Fibroblast of skin of back (primary cell): Measurements from ENCODE around the gene CLSTN1.

Source experiments
- DNase-seq: peaks from one replicate; pipeline ENCODE4 v3.0.0-alpha.2; 2013

The CLSTN1 gene

DNA sequence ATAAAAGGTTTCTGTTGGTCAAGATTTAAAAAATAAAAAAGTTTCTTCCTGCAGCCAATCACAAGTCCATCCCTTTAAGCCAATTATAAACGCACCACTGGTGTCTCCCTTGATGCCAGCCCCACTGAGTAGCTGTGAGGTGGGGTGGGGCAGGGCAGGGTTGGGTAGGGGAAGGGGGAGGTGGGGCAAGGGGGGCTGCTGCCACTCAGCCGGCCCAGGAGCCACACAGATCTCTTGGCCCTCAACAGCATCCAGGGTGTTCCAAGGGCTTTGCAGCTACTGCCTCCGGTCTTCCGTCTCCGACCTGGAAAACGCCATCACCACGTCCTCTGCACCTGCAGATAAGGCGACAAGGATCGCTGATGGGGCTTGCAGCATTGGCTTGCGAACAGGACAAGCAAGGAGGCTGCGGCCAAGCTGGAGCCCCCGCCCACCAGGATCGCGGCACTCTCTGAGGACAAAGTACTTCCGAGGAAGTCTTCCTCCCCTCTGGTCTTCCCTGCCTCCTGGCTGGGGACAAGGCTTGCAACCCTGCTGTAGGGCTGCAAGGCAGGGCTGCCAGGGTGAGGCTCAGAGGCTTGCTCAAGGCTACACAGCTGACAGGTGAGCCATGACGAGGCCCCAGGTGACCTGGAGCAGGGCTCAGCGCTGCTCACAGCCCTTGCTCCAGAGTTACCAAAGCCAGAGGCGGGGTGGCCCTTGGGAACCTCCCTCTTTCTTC lies 26.8 kb upstream of the CLSTN1 start:
- DNase-seq = no peak

DNA sequence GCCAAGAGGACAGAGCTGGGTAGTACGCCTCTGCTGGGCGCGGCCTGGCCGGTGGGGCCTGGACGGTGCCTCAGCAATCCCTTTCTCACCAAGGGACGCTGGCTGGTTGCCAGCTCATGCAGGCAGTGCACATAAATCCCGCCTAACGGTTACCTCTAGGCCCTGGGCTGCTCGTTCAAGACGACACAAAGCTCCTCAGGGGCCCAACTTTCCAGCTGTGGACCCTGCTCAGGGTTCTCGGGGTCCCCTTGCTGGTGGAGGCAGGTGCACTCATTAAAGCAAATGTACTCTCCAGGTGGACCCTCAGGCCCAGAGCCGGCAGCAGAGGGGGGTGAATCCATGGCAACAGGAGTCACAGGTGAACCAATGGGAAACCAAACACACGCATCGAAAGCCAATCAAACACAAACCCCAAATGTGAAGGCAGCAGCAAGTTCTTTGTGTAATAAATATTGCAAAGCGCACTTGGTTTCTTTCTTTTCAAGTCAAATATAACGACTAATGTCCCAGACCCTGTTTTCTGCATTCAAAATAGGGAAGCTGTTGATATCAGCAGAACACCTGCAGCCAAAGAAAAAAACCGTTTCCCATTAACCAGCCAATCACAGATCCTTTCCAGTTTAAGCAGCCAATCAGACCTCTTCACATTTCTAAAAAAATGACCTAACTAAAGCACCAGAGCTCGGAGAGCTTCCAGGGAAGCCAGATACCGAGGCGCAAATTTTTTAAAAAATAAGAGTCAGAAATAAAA lies 26.1 kb upstream of the CLSTN1 start:
- no peak for DNase-seq

DNA sequence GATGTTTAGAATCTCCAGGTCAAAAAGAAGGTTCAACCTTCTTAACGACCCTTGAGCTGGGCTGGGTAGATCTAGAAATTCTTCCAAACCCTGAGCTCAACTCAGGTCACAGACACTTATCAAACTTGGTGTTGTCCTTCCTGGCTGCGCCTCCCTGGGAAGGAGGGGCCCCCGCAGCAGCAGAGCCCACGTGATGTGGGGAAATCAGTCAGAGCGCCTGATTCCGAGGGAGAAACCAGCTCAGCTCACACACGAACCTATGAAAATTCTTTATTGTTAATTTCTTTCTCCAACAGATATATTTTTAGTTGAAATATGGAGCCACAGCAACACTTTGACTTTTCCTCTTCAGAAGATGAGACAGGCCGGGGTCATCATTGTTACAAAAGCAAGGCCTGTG lies 24.3 kb upstream of the CLSTN1 start:
- DNase-seq = no peak

DNA sequence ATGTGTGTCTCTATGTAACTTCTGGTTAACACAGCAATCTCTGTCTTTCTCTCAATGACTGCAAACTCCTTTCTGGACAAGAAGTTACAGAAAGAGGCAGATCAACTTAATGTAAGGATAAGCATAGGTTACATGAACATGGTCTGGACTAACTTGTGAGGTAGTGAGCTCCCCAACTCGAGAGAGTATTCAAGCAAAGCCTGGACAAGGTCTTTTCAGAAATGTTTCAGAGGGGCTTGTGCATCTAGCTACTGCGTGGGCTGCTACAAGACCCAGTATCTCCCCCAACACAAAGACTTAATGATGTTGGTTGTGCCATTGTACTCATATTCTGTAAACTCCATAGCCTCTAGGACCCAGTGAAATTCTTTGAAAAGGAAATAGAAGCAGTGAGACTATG lies 23.5 kb upstream of the CLSTN1 start:
- no peak for DNase-seq

DNA sequence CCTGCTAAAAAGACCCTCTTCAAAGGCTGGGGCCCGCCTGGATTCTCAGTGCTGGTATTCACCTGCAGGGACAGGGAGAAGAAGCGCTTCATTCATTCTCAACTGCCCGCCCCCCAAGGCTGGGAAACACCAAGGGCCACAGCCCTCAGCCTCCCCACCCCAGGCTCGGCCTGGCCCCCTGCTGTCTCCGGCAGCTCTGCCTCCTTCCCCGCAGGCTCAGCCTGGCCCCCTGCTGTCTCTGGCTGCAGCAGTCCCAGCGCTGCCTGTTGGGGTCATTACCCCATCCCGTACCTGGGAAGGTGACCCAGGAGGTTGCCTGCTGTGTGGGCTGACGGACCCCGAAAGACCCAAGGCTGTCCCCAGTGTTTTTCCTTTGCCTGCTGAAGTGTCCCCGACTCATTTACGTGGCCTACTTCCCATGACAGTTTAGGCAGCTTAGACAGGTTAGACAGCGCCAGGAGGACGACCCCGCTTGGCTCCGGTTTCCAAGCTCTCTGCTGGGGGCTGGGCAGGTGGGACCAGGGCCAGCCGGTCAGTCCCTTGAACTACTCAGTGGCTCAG lies 22.9 kb upstream of the CLSTN1 start:
- DNase-seq = no peak

DNA sequence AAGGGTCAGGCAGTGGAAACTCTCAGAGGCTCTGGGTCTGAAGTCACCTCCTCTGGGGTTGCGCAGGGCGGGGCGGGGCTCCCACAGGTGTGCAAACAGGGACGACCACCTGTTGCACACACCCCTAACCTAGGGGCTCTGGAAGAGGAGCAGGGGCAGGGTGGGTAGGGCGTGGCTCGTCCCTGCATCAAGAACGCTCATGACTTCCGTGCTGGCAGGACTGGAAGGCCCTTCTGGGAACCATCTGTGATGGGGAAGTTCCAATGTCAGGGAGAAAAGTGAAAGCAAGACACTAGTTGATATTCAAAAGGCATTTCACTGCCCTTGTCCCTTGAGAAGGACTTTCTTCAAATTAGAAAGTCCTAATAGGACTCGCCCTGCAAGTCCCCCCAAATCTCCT lies 22.1 kb upstream of the CLSTN1 start:
- DNase-seq = no peak

DNA sequence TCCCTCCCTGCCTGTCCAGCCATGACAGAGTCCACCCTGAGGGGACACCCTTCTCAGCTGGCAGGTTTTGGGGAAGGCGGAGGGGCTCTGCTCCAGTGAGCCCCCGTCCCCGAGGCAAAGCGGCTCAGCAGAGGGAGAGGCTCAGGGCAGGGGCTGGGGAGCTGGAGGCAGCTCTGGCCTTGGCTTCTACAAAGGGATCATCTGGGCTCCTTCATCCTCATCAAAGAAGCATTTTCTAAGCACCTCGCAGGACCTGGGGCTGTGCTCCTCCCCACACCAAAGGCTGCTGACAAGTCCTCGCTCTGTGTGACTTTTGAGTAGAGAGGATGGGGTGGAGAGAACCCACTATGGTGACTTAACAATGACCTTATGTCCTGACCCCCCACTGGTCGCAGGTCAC lies 21.0 kb upstream of the CLSTN1 start:
- DNase-seq = no peak

DNA sequence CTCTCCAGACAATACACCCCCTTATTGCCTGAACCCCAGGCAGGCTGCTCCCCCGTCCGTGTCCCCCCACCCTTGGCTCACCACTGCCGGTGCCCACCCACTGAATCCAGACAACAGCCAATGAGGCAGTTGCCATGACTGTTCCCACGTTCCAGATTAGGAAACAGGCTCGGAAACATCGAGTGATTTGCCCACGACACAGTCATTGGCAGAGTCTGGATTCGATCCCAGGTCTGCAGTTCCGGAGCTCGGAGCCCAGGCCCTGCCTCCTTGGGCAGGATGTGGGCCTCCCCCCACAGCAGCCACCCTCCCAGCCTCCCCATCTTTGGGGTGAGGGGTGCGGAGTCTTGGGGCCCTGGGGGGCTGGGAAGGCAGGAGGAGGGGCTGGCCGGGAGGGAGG lies 20.3 kb upstream of the CLSTN1 start:
- DNase-seq = no peak

DNA sequence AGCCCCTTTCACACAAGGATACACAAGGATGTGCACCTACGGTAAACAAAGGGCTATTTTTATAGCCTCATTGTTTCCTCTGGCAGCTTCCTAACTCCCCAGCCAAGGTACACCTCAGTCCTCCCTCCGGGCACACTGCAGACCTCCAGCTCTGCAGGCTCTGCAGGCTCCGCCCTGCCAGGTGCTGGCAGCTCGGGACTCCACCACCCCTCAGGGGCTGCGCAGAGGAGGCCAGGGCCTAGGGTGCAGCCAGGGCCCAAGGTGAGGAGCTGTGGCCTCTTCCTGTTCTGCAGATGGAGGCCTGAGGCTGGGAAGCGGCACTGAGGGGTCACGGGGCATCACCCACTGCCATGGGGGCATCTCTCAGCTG lies 19.8 kb upstream of the CLSTN1 start:
- no peak for DNase-seq

DNA sequence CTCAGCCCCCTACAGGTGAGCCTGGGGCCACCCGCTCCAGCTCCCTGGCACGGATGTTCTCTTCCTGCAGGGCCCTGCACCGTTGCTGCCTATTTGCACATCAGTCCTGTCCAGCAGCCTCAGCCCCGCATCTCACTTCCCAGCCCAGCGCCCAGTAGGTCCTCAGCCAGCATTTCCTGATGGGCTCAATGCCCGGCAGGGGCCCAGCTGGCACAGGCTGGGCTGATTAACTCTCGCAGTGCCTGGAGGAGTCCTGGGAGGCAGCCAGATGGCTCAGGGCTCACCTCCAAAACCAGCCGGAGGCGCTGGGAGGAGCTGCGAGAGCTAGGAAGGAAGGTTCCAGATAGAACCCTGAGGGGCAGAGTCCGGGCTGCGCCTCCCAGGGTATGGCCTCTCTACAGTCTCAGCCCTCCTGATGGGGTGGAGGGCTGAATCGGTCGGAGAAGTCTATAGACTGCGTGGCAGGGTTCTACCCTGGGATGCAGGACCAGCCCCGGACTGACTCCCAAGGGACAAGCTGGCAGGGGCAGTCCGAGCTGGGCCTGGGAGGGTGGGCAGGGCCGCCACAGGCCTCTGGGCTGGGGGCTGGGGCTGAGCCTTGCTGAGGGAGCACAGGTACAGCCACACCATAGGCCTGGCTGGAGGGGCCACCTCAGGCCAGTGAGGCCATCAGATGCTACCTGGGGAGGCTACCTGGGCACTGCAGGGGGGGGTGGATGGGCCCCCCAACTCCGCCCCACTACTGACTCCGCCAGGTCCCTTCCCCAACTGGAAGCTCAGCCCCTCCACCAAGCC lies 19.2 kb upstream of the CLSTN1 start:
- no peak for DNase-seq

DNA sequence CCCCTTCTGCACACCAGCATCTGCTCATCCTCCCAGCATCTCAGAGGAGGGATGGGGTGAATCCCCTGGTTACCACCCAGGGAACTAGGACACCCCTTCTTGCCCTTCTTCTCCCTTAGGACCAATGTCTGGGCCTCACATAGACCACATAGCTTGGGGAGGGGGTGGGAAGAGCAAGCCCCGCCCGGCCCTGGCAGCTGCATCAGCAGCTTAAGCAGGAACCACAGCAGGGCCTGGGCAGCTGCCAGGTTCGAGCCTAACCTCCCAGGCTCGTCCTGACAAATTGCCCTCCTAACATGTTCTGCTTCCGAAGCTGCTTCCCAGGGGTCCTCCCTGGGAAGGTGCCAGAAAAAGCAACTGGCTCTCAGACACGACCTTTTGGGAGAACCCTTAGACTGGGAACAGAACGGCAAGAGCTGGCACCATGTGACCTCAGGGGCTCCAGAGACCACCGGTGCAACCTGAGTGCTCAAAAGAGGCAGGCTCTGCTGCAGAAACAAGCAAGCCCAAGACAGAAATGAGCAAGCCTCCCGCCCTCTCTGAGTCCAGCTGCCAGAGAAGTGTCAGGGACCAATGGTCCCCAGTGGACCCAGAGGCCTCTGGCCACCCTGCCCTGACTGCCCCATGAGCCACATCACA lies 18.4 kb upstream of the CLSTN1 start:
- DNase-seq = no peak

DNA sequence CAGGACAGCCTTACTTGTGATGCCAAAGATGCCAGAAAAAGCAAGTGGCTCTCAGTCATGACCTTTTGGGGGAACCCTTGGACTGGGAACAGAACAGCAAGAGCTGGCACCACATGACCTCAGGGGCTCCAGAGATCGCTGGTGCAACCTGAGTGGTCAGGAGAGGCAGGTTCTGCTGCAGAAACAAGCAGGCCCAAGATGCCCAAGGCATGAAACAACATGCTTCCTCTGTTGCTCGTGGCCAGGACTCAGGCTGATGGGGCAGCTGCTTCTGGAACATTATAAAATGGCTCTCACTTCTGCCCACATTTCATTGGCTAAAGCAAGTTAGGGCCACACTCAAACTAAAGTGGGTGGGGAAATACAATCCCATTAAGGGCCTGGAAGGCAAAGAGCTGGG lies 17.7 kb upstream of the CLSTN1 start:
- DNase-seq = no peak

DNA sequence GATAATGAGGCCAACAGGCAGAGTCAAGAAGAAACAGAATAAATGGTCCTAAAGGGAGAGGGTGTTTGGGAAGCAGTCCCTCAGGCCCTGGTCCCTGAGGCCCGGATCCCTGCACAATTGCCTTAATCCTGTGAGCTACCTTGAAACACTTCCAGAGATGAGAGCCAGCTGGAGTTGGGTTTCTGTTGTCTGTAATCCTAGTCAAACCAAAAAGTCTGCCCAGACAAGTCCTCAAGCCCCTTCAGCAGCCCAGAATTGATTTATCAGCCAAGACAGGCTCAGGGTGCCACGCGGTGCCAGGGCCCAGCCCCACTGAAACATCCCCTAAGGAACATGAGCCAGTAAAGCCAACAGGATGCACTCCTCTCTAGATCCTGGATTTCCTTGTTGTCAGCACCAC lies 16.4 kb upstream of the CLSTN1 start:
- DNase-seq = no peak

DNA sequence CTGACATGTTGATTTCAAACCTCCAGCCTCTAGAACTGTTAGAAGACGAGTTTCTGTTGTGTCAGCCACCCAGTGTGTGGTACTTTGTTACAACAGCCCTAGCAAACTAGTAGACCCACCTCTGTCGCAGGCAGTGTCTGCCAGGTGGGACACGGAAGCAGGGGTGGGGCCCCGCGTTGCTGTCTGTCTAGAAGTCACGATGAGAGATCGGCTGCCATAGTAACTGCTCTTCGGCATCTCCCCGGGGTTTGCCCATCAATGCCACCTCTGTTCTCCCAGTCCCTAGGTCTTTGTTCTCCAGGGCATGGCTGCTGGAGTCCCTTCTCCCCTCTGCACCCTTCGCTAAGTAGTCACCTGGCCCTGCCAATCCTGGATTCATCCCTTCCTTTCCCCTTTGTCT lies 15.2 kb upstream of the CLSTN1 start:
- DNase-seq = no peak

DNA sequence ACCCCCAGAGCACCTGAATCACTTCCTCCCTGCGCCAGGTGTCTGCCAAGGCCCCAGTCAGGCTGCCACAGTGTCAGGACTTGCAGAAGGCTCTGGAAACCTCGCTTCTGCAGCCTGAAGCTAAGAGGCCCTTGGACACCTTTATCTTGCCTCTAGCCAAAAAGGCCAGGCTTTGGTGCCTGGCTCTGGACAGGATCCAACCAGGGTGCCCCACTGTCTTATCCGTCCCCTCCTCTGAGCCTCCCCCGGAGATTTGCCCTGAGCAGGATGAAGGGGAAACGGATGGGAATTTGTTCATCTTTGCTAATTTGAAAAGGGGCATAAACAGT lies 12.8 kb upstream of the CLSTN1 start:
- DNase-seq = no peak

DNA sequence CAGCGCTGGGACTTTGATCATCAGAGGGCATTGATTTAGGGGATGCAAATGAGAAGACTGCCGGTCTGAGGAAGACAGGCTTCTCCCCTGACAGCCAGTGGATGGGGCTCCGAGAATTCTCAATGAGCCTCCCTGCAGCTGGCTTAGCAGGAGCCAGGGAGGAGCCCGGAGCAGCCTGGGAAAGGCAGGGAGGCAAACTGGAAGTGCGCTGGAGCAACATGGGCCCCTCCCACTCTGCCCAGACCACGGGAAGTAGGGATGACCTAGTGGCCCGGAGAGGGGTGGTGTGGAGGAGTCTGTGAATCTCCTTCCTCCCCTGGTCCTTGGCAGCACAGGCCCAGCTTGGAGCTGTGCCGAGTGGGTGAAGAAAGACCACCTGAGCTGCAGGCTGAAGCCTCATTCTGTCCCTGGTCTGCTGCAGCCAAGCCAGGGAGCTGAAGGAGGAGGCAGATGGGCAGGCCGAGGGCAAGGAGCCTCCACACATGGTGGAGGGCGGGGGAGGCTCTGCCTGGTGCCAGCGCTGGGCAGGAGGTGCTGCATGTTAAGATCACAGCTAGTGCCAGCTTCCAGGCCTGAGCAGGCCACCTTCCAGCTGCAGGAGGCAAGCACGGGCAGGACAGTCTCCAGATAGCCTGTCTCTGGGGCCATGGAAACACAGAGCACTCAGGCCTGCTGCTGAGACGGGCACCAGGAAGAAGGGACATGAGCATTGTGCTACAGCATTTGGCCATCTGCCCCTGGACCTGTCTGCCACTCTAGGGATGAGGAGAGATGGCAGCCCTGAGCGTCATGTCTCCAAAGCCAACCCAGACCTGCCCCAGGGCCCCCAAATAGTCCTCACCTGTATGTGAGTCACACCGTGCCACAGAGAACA lies 12.2 kb upstream of the CLSTN1 start:
- peak; percentile 48 for DNase-seq

DNA sequence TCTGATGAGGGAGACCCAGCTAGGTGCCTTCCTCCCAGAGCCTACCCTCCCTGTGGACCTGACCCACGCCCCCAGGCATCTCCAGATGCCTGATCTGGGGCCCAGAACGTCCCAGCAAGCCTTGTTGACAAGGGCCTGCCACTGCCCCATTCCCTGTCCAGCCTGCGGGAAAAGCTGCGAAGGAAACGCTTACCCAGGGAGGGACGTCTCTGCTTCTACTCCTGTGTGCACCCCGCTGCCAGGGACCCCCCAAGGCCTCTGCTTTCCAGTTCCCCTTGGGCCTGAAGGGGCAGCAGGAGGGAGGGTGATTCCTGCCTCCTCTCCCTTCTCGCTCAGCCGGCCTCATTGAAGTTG lies 11.6 kb upstream of the CLSTN1 start:
- no peak for DNase-seq

DNA sequence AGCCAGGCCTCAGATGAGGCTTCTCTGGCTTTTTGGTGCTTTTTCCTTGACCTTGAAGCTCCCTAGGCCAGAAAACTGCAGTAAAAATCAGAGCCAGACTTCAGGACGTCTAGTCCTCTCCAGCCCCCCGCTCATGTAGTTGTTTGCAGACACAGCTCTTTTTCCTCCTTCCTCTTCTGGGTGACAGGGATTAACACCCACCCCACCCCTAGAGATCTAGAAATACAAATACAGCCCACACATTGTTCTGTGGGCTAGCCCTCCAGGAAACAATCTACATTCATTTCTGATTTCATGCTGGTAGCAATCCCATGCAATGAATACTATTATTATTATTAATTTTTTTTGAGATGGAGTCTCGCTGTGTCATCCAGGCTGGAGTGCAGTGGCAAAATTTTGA lies 9.9 kb upstream of the CLSTN1 start:
- no peak for DNase-seq

DNA sequence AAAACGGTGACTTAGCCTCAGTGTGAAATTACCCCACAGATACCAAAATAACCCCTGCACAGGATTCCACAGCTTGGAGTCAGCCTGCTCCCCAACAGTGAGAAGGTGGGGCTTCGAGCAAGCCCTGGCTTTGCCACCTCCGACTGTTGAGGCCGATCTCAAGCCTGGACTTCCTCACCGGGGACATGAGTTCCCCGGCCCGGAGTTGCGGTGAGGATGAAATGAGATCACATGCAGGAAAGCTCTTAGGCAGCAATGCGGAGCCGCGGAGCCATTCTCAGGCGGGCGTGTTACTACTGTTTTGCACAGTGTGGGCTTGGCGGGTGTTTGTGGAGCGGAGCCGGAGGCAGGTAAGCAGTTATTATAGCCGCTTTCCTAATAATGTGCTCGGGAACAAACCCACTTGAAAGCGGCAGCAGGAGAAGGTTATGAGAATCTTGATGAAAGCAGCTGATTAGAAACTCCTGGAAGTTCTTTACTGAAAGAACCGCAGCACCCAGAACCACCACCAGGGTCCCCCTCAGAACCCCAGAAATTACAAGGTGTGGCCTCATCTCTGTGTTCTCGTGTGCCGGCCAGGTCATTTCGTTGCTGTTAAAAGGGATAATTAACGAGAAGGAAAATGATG lies 3.9 kb upstream of the CLSTN1 start:
- no peak for DNase-seq

DNA sequence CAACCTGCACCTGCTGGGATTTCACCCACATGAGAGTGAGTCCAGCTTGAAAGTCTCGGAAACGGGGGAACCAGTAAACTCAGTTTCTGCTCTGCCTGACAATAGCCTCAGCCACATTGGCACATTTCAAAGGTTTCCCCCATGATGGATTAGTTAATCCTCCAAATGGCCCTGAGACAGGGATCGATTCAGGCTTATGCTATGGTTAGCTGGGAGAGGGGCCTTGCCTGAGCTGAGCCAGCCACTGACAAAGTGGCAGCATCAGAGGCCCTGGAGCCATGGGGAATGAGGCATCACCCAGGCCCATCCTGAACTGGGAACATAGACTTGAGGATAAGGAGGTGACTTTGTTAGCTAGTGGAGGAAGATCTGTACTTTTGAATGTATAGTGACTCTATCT lies 2.9 kb upstream of the CLSTN1 start:
- no peak for DNase-seq

DNA sequence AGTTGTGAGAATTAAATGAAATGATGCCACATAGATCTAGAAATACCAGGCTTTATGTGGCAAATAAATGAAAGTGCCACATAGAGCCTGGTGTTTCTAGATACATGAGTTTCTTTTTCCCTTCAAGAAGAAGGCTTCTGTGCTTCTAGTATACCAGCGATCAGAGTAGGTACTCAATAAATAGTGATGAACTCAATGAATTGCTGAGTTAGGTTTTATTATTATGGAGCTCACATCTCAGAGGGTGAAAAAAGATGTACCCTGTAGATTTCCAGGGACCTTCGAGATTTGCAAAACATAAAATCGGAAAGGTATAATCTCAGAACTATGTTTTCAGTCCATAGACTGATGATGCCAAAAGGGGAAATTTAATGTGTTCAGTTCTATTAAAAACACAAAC lies 2.3 kb upstream of the CLSTN1 start:
- DNase-seq = no peak
